HEK293 (cell line): ENCODE data around the gene ARPC4.

ENCODE experiments used
- BCL11B ChIP-seq: fragments of 450-650 bp; formaldehyde crosslinking; IDR thresholded peaks from 2 replicates; pipeline ENCODE4 v1.5.1; 2016; ENCODE audit warnings: low read depth, missing biosample characterization, missing genetic modification characterization
- BCL6B ChIP-seq: fragments of 450-650 bp; formaldehyde crosslinking; IDR thresholded peaks from 2 replicates; pipeline ENCODE4 v1.5.1; 2017; ENCODE audit warnings: missing biosample characterization, missing genetic modification characterization
- FEZF1 ChIP-seq: fragments of 450-650 bp; formaldehyde crosslinking; IDR thresholded peaks from 2 replicates; pipeline ENCODE4 v1.5.1; 2016; ENCODE audit warnings: missing biosample characterization, missing genetic modification characterization
- KLF10 ChIP-seq: fragments of 450-650 bp; IDR thresholded peaks from 2 replicates; pipeline ENCODE4 v1.5.1; 2018; ENCODE audit warnings: missing biosample characterization, mild to moderate bottlenecking, missing genetic modification characterization
- MZF1 ChIP-seq: fragments of 450-650 bp; formaldehyde crosslinking; IDR thresholded peaks from 2 replicates; pipeline ENCODE4 v1.5.1; 2017; ENCODE audit warnings: missing biosample characterization, missing genetic modification characterization, borderline replicate concordance
- REST ChIP-seq: fragments of 450-650 bp; formaldehyde crosslinking; IDR thresholded peaks from 2 replicates; pipeline ENCODE4 v1.5.1; 2016; ENCODE audit warnings: missing biosample characterization, missing genetic modification characterization
- SP3 ChIP-seq: fragments of 450-650 bp; formaldehyde crosslinking; IDR thresholded peaks from 2 replicates; pipeline ENCODE4 v1.5.1; 2016; ENCODE audit warnings: missing biosample characterization, missing genetic modification characterization
- ZBTB7A ChIP-seq: fragments of 450-650 bp; formaldehyde crosslinking; IDR thresholded peaks from 2 replicates; pipeline ENCODE4 v1.5.1; 2016; ENCODE audit warnings: low read depth, missing biosample characterization, missing genetic modification characterization
- ZNF155 ChIP-seq: fragments of 450-650 bp; formaldehyde crosslinking; IDR thresholded peaks from 2 replicates; pipeline ENCODE4 v1.5.1; 2016; ENCODE audit warnings: missing biosample characterization, missing genetic modification characterization
- ZNF157 ChIP-seq: fragments of 450-650 bp; formaldehyde crosslinking; IDR thresholded peaks from 2 replicates; pipeline ENCODE4 v1.5.1; 2016; ENCODE audit warnings: missing biosample characterization, missing genetic modification characterization
- ZNF16 ChIP-seq: fragments of 450-650 bp; formaldehyde crosslinking; IDR thresholded peaks from 2 replicates; pipeline ENCODE4 v1.5.1; 2016; ENCODE audit warnings: low read depth, missing biosample characterization, missing genetic modification characterization
- ZNF184 ChIP-seq: fragments of 450-650 bp; IDR thresholded peaks from 2 replicates; pipeline ENCODE4 v1.5.1; 2018; ENCODE audit warnings: missing biosample characterization, mild to moderate bottlenecking, missing genetic modification characterization
- ZNF248 ChIP-seq: fragments of 450-650 bp; formaldehyde crosslinking; IDR thresholded peaks from 2 replicates; pipeline ENCODE4 v1.5.1; 2017; ENCODE audit warnings: missing biosample characterization, missing genetic modification characterization
- ZNF274 ChIP-seq, 2 experiments: fragments of 200-500 bp in 1 of 2; fragments of 450-650 bp in 1 of 2; sonication (Bioruptor generic) in 1 of 2; formaldehyde crosslinking in 1 of 2; IDR thresholded peaks; 2 replicates each; pipeline versions ENCODE4 v1.5.1 to v1.6.1; 2014 to 2016; ENCODE audit warnings: borderline replicate concordance in 1 of 2, inconsistent platforms in 1 of 2, low read length in 1 of 2, missing biosample characterization in 1 of 2, missing genetic modification characterization in 1 of 2
- ZNF302 ChIP-seq: fragments of 450-650 bp; formaldehyde crosslinking; IDR thresholded peaks from 2 replicates; pipeline ENCODE4 v1.5.1; 2016; ENCODE audit warnings: missing biosample characterization, missing genetic modification characterization, low read depth
- ZNF324 ChIP-seq: fragments of 450-650 bp; formaldehyde crosslinking; IDR thresholded peaks from 2 replicates; pipeline ENCODE4 v1.5.1; 2016; ENCODE audit warnings: missing biosample characterization, missing genetic modification characterization
- ZNF341 ChIP-seq: fragments of 450-650 bp; formaldehyde crosslinking; IDR thresholded peaks from 2 replicates; pipeline ENCODE4; 2016; ENCODE audit warnings: low read depth, missing biosample characterization, missing genetic modification characterization
- ZNF366 ChIP-seq: fragments of 450-650 bp; formaldehyde crosslinking; conservative IDR thresholded peaks from 2 replicates; pipeline ENCODE4 v1.5.1; 2016; ENCODE audit warnings: missing biosample characterization, missing genetic modification characterization
- ZNF416 ChIP-seq: fragments of 450-650 bp; formaldehyde crosslinking; IDR thresholded peaks from 2 replicates; pipeline ENCODE4 v1.5.1; 2016; ENCODE audit warnings: missing biosample characterization, missing genetic modification characterization
- ZNF501 ChIP-seq: fragments of 450-650 bp; formaldehyde crosslinking; IDR thresholded peaks from 2 replicates; pipeline ENCODE4 v1.5.1; 2016; ENCODE audit warnings: missing biosample characterization, missing genetic modification characterization
- ZNF549 ChIP-seq: fragments of 450-650 bp; IDR thresholded peaks from 2 replicates; pipeline ENCODE4 v1.5.1; 2018; ENCODE audit warnings: missing biosample characterization, missing genetic modification characterization, mild to moderate bottlenecking, inconsistent platforms, moderate library complexity
- ZNF571 ChIP-seq: fragments of 450-650 bp; formaldehyde crosslinking; IDR thresholded peaks from 2 replicates; pipeline ENCODE4 v1.5.0; 2017; ENCODE audit warnings: missing biosample characterization, missing genetic modification characterization
- ZNF626 ChIP-seq: fragments of 450-650 bp; sonication (Bioruptor Pico); formaldehyde crosslinking; IDR thresholded peaks from 2 replicates; pipeline ENCODE4 v1.5.1; 2018; ENCODE audit warnings: missing biosample characterization, missing genetic modification characterization, inconsistent platforms
- ZNF654 ChIP-seq: fragments of 450-650 bp; formaldehyde crosslinking; IDR thresholded peaks from 2 replicates; pipeline ENCODE4 v1.5.1; 2016; ENCODE audit warnings: low read depth, missing biosample characterization, missing genetic modification characterization
- ZNF701 ChIP-seq: fragments of 450-650 bp; formaldehyde crosslinking; IDR thresholded peaks from 2 replicates; pipeline ENCODE4 v1.5.1; 2016; ENCODE audit warnings: missing biosample characterization, missing genetic modification characterization
- ZNF747 ChIP-seq: fragments of 450-650 bp; formaldehyde crosslinking; IDR thresholded peaks from 2 replicates; pipeline ENCODE4 v1.5.1; 2016; ENCODE audit warnings: missing biosample characterization, missing genetic modification characterization
- ZNF76 ChIP-seq: fragments of 450-650 bp; formaldehyde crosslinking; IDR thresholded peaks from 2 replicates; pipeline ENCODE4; 2016; ENCODE audit warnings: low read depth, missing biosample characterization, missing genetic modification characterization, borderline replicate concordance
- ZNF843 ChIP-seq: fragments of 450-650 bp; formaldehyde crosslinking; IDR thresholded peaks from 2 replicates; pipeline ENCODE4 v1.5.1; 2016; ENCODE audit warnings: missing biosample characterization, missing genetic modification characterization
- ZSCAN23 ChIP-seq: fragments of 450-650 bp; formaldehyde crosslinking; IDR thresholded peaks from 2 replicates; pipeline ENCODE4 v1.5.1; 2016; ENCODE audit warnings: missing biosample characterization, missing genetic modification characterization
- ZSCAN30 ChIP-seq: fragments of 450-650 bp; IDR thresholded peaks from 2 replicates; pipeline ENCODE4 v1.5.1; 2018; ENCODE audit warnings: missing biosample characterization, mild to moderate bottlenecking, missing genetic modification characterization, moderate library complexity

The ARPC4 gene

GRCh38 chr3:9769426-9770275 lies 23.2 kb upstream of the ARPC4 start, which contains the start of gene CAMK1 (continued):
- TF ChIP-seq ZNF302 (tag by site-specific recombination), result no peak
- TF ChIP-seq ZNF184 (tag by site-specific recombination), result 0 out of 2 replicates have a peak, but pooled peaks have one; percentile 31
- no peak for TF ChIP-seq ZNF701 (tag by site-specific recombination)
- TF ChIP-seq ZNF76, result peak; percentile 58; the same call in 1 of the 2 replicates
- no peak for TF ChIP-seq ZNF324 (tag by site-specific recombination)
- no peak for TF ChIP-seq ZNF549 (tag by site-specific recombination)
- TF ChIP-seq ZNF341 (tag by site-specific recombination), result no peak
- TF ChIP-seq KLF10 (tag by site-specific recombination), result peak; percentile 63; the same call in 1 of the 2 replicates
- TF ChIP-seq ZNF654 (tag by site-specific recombination), result no peak
- TF ChIP-seq ZNF157, result no peak
- no peak for TF ChIP-seq ZNF366
- TF ChIP-seq ZNF843 (tag by site-specific recombination), result no peak
- TF ChIP-seq FEZF1 (tag by site-specific recombination), result no peak
- TF ChIP-seq ZNF248, result no peak
- no peak for TF ChIP-seq BCL6B
- no peak for TF ChIP-seq ZNF16 (tag by site-specific recombination)
- TF ChIP-seq ZNF274 (IDR thresholded peaks at IDR 0.05; ENCODE audit: low read length), result no peak
- no peak for TF ChIP-seq ZNF274 (tag by site-specific recombination; IDR thresholded peaks at IDR 0.05; ENCODE audit: borderline replicate concordance)
- TF ChIP-seq ZNF155 (tag by site-specific recombination), result no peak
- no peak for TF ChIP-seq ZBTB7A (tag by site-specific recombination)
- TF ChIP-seq ZSCAN23 (tag by site-specific recombination), result no peak
- no peak for TF ChIP-seq ZNF626 (tag by site-specific recombination)
- no peak for TF ChIP-seq ZNF501
- no peak for TF ChIP-seq REST (tag by site-specific recombination)
- TF ChIP-seq ZNF416 (tag by site-specific recombination), result no peak
- TF ChIP-seq ZNF747 (tag by site-specific recombination), result no peak
- no peak for TF ChIP-seq BCL11B (tag by site-specific recombination)
- TF ChIP-seq ZNF571 (tag by site-specific recombination), result no peak
- peak; percentile 80 for TF ChIP-seq ZSCAN30 (tag by site-specific recombination)
- TF ChIP-seq MZF1 (tag by site-specific recombination), result no peak
- 0 out of 2 replicates have a peak, but pooled peaks have one; percentile 26 for TF ChIP-seq SP3 (tag by site-specific recombination)
